ENCODE data around the gene DIPK1B. TPM values are rescaled to one million over a fixed set of nuclear protein-coding genes. Genes with fewer than 3 reads are reported as not detected.

Gene DIPK1B
- total RNA-seq, 1 donor from 2014 or later: 17.1 TPM

DNA sequence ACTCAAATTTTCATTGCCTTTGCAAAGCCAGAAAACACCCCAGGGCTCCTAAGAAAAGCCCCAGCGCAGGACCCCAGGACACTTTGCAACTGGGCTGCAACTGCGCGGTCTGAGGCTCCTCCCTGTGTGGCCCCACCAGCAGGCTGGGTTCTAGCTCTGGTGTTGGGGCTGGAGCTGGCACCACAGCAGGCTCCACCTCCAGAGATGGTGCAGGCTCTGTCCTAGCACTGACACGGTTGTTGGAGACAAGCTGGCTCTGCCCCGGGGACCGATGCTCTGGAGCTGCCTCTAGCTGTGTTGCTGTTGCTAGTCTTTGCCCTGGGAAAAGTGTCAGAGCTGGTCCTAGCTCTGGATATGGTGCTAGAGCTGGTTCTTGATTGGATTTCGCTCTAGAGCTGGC lies 16.8 kb downstream of the DIPK1B start:
- TF ChIP-seq, protein P1, sequence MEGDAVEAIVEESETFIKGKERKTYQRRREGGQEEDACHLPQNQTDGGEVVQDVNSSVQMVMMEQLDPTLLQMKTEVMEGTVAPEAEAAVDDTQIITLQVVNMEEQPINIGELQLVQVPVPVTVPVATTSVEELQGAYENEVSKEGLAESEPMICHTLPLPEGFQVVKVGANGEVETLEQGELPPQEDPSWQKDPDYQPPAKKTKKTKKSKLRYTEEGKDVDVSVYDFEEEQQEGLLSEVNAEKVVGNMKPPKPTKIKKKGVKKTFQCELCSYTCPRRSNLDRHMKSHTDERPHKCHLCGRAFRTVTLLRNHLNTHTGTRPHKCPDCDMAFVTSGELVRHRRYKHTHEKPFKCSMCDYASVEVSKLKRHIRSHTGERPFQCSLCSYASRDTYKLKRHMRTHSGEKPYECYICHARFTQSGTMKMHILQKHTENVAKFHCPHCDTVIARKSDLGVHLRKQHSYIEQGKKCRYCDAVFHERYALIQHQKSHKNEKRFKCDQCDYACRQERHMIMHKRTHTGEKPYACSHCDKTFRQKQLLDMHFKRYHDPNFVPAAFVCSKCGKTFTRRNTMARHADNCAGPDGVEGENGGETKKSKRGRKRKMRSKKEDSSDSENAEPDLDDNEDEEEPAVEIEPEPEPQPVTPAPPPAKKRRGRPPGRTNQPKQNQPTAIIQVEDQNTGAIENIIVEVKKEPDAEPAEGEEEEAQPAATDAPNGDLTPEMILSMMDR (IDR thresholded peaks at IDR 0.05; ENCODE audit: insufficient read depth, low read length, poor library complexity, severe bottlenecking): no peak
- H3K27me3 ChIP-seq (ENCODE audit: control insufficient read depth, insufficient read depth, low read length): no peaks in the 10 kb centered on the region
- no peak for DNase-seq (ENCODE audit: low read depth)
- no peaks in the 10 kb centered on the region for H3K36me3 ChIP-seq (ENCODE audit: control insufficient read depth, insufficient read depth, low read length)
- H3K4me3 ChIP-seq (ENCODE audit: low read depth, low read length): no peak overlapping the region

GRCh38 chr9:136729926-136730325 lies 17.6 kb downstream of the DIPK1B start:
- H3K36me3 ChIP-seq (ENCODE audit: control insufficient read depth, insufficient read depth, low read length): no peaks in the 10 kb centered on the region
- H3K4me3 ChIP-seq (ENCODE audit: low read depth, low read length): no peak overlapping the region
- H3K27me3 ChIP-seq (ENCODE audit: control insufficient read depth, insufficient read depth, low read length): no peaks in the 10 kb centered on the region
- DNase-seq (ENCODE audit: low read depth): no peak
- TF ChIP-seq, protein P1 (IDR thresholded peaks at IDR 0.05; ENCODE audit: insufficient read depth, low read length, poor library complexity, severe bottlenecking): no peak

GRCh38 chr9:136732444-136733178 lies 20.2 kb downstream of the DIPK1B start:
- Histone ChIP-seq H3K36me3 (ENCODE audit: control insufficient read depth, insufficient read depth, low read length) (no peaks in the 10 kb centered on the region), H3K27me3 (ENCODE audit: control insufficient read depth, insufficient read depth, low read length) (no peaks in the 10 kb centered on the region), H3K4me3 (ENCODE audit: low read depth, low read length) (no peak overlapping the region)
- DNase-seq (ENCODE audit: low read depth): no peak
- TF ChIP-seq, protein P1 (IDR thresholded peaks at IDR 0.05; ENCODE audit: insufficient read depth, low read length, poor library complexity, severe bottlenecking): no peak

DNA sequence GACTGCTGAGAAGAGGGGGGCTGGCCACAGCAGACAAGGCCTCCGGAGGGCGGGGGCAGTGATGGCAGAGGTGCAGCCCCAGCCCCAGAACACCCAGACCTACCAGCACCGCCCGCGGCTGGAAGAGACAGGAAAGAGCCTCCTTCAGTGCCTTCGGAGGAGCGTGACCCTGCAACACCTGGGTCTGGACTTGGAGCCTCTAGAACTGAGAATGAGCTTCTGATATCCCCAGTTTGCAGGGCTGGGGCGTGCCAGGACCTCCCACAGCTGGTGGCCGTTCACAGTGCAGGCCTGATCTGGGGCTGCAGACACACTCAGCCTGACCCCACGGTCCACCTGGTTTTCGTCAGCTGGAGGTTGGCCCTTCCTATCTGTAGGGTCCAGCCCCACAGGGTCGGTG lies 21.2 kb downstream of the DIPK1B start:
- no peaks in the 10 kb centered on the region for H3K36me3 ChIP-seq (ENCODE audit: control insufficient read depth, insufficient read depth, low read length)
- H3K27me3 ChIP-seq (ENCODE audit: control insufficient read depth, insufficient read depth, low read length): peaks cover 4% of the 10 kb centered on the region
- no peak for DNase-seq (ENCODE audit: low read depth)
- TF ChIP-seq, protein P1 (IDR thresholded peaks at IDR 0.05; ENCODE audit: insufficient read depth, low read length, poor library complexity, severe bottlenecking): no peak
- H3K4me3 ChIP-seq (ENCODE audit: low read depth, low read length): no peak overlapping the region

DNA sequence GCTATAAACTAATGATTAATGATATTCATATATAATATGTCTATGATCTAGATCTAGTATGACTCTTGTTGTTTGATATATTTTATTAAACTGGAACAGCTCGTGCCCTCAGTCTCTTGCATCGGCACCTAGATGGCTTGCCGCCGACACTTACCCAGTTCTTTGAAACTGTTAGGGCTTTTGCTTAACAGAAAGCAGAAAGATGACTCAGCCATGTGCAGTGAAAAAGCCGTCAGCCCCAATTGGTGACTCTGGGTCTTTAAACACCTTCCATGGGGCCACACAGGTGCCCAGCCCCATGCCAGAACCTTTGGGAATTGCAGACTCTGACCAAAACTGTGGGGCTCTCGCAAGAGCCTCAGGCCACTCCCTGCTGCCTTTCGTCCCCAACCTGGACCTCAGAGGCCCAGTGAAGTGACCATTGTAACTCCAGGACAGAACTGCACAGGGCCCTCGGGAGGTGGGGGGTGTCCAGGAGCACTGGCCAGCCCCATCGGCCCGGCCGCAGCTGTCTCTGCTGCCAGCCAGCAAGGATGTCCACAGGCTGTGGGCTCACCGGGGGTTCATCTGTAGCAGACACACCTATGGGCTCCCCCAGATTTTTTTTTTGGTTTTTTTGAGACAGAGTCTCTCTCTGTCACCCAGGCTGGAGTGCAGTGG lies 22.6 kb downstream of the DIPK1B start:
- no peak overlapping the region for H3K4me3 ChIP-seq (ENCODE audit: low read depth, low read length)
- H3K27me3 ChIP-seq (ENCODE audit: control insufficient read depth, insufficient read depth, low read length): peaks cover 16% of the 10 kb centered on the region
- no peak for DNase-seq (ENCODE audit: low read depth)
- H3K36me3 ChIP-seq (ENCODE audit: control insufficient read depth, insufficient read depth, low read length): no peaks in the 10 kb centered on the region
- TF ChIP-seq, protein P1 (IDR thresholded peaks at IDR 0.05; ENCODE audit: insufficient read depth, low read length, poor library complexity, severe bottlenecking): no peak
